NCI-H526 (cell line): Measurements from ENCODE around the gene CACNA1H.

ENCODE experiments used
- DNase-seq, 2 experiments: peaks; one replicate each; lab custom pipeline; 2025; lab: John Stamatoyannopoulos, UW

The CACNA1H gene

GRCh38 chr16:1143761-1144450, 9.0 kb upstream of the CACNA1H start:
- DNase-seq, result no peak

GRCh38 chr16:1144476-1145382, 8.2 kb upstream of the CACNA1H start:
- DNase-seq, result no peak

GRCh38 chr16:1145383-1146100, 7.4 kb upstream of the CACNA1H start:
- no peak for DNase-seq

GRCh38 chr16:1146409-1146808, 6.5 kb upstream of the CACNA1H start:
- no peak for DNase-seq

- DNase-seq, result no peak
These were observed 5.9 kb upstream of the CACNA1H start for GRCh38 chr16:1147027-1147426.

- DNase-seq, result no peak
These were observed 3.7 kb upstream of the CACNA1H start for GRCh38 chr16:1149101-1149636.

- DNase-seq, result no peak
These were observed 2.4 kb upstream of the CACNA1H start for GRCh38 chr16:1150511-1150982.

GRCh38 chr16:1151424-1152122, 1.3 kb upstream of the CACNA1H start:
- DNase-seq, result no peak

GRCh38 chr16:1152123-1152638, 725 bp upstream of the CACNA1H start:
- DNase-seq, result no peak

GRCh38 chr16:1153480-1154160, 714 bp downstream of the CACNA1H start:
- DNase-seq, result no peak

- DNase-seq, result no peak
These were observed 1.5 kb downstream of the CACNA1H start for GRCh38 chr16:1154291-1154886.

GRCh38 chr16:1154887-1155331, 2.0 kb downstream of the CACNA1H start:
- DNase-seq, result no peak

GRCh38 chr16:1155353-1156054, 2.6 kb downstream of the CACNA1H start:
- DNase-seq, result no peak

- no peak for DNase-seq
These were observed 3.4 kb downstream of the CACNA1H start for GRCh38 chr16:1156055-1156982.

GRCh38 chr16:1156983-1157638, 4.2 kb downstream of the CACNA1H start:
- no peak for DNase-seq

- DNase-seq, result no peak
These were observed 4.9 kb downstream of the CACNA1H start for GRCh38 chr16:1157639-1158455.
